HEK293 (cell line): Measurements from ENCODE around the gene CFAP20.

Experiments
- CTCF ChIA-PET: fragments of 350-600 bp; formaldehyde crosslinking; extraction: SDS; loops from one replicate; lab custom pipeline; 2021; ENCODE audit warnings: antibody characterized with exemption; lab: Yijun Ruan, JAX
- POLR2A ChIA-PET: fragments of 300-600 bp; formaldehyde crosslinking; extraction: SDS; loops from one replicate; lab custom pipeline; 2020; ENCODE audit warnings: antibody characterized with exemption, inconsistent platforms; lab: Yijun Ruan, JAX
- H3K27ac ChIP-seq: fragments of 200-500 bp; sonication (Bioruptor generic); 2 replicates; pipeline ENCODE4 v1.5.1; 2014; ENCODE audit warnings: low read depth, low read length, control low read depth, inconsistent platforms; ENCODE audit errors: extremely low read depth
- H3K36me3 ChIP-seq, 2 experiments: fragments of 200-500 bp in 1 of 2; sonication (Bioruptor generic) in 1 of 2; 1 replicate in 1 of 2; 2 replicates in 1 of 2; pipeline ENCODE4 v1.5.1; 2014 to 2017; ENCODE audit warnings: inconsistent platforms in 2 of 2, low read length in 2 of 2; ENCODE audit not compliant: control insufficient read depth in 2 of 2, insufficient read depth in 1 of 2
- H3K4me1 ChIP-seq: fragments of 200-500 bp; sonication (Bioruptor generic); 2 replicates; pipeline ENCODE4 v1.5.1; 2014; ENCODE audit warnings: mild to moderate bottlenecking, low read length, inconsistent platforms; ENCODE audit not compliant: control insufficient read depth, insufficient read depth
- H3K4me3 ChIP-seq: 2 replicates; pipeline ENCODE4 v1.5.1; 2011; ENCODE audit warnings: low read depth, mild to moderate bottlenecking, control low read depth, low read length, moderate library complexity
- H3K9me3 ChIP-seq: fragments of 200-500 bp; sonication (Bioruptor generic); 2 replicates; pipeline ENCODE4 v1.5.1; 2014; ENCODE audit warnings: low read depth, low read length, inconsistent platforms; ENCODE audit not compliant: control insufficient read depth, insufficient read depth
- HIC1 ChIP-seq: fragments of 450-650 bp; formaldehyde crosslinking; IDR thresholded peaks from 2 replicates; pipeline ENCODE4 v1.5.1; 2016; ENCODE audit warnings: missing biosample characterization, missing genetic modification characterization
- KLF7 ChIP-seq: fragments of 450-650 bp; formaldehyde crosslinking; IDR thresholded peaks from 2 replicates; pipeline ENCODE4 v1.5.1; 2016; ENCODE audit warnings: missing biosample characterization, missing genetic modification characterization, borderline replicate concordance
- KLF8 ChIP-seq: fragments of 450-650 bp; formaldehyde crosslinking; IDR thresholded peaks from 2 replicates; pipeline ENCODE4 v1.5.1; 2016; ENCODE audit warnings: missing biosample characterization, missing genetic modification characterization
- MEIS1 ChIP-seq: sonication (generic); formaldehyde crosslinking; IDR thresholded peaks from 2 replicates; pipeline ENCODE4 v1.8.1; 2022; ENCODE audit warnings: missing genetic modification reagents, mild to moderate bottlenecking, borderline replicate concordance
- MZF1 ChIP-seq: fragments of 450-650 bp; formaldehyde crosslinking; IDR thresholded peaks from 2 replicates; pipeline ENCODE4 v1.5.1; 2017; ENCODE audit warnings: missing biosample characterization, missing genetic modification characterization, borderline replicate concordance
- WT1 ChIP-seq: fragments of 450-650 bp; formaldehyde crosslinking; IDR thresholded peaks from 2 replicates; pipeline ENCODE4 v1.5.1; 2016; ENCODE audit warnings: missing biosample characterization, missing genetic modification characterization
- ZBTB20 ChIP-seq: fragments of 450-650 bp; formaldehyde crosslinking; IDR thresholded peaks from 2 replicates; pipeline ENCODE4 v1.5.1; 2016; ENCODE audit warnings: missing biosample characterization, missing genetic modification characterization
- ZNF174 ChIP-seq: fragments of 450-650 bp; formaldehyde crosslinking; IDR thresholded peaks from 2 replicates; pipeline ENCODE4 v1.5.0; 2017; ENCODE audit warnings: missing biosample characterization, mild to moderate bottlenecking, missing genetic modification characterization
- ZNF214 ChIP-seq: fragments of 450-650 bp; formaldehyde crosslinking; IDR thresholded peaks from 2 replicates; pipeline ENCODE4 v1.5.1; 2017; ENCODE audit warnings: missing biosample characterization, mild to moderate bottlenecking, missing genetic modification characterization, borderline replicate concordance
- ZNF24 ChIP-seq: fragments of 450-650 bp; formaldehyde crosslinking; IDR thresholded peaks from 2 replicates; pipeline ENCODE4 v1.5.1; 2016; ENCODE audit warnings: missing biosample characterization, missing genetic modification characterization
- ZNF324 ChIP-seq: fragments of 450-650 bp; formaldehyde crosslinking; IDR thresholded peaks from 2 replicates; pipeline ENCODE4 v1.5.1; 2016; ENCODE audit warnings: missing biosample characterization, missing genetic modification characterization
- ZNF335 ChIP-seq: fragments of 450-650 bp; formaldehyde crosslinking; conservative IDR thresholded peaks from 2 replicates; pipeline ENCODE4 v1.5.1; 2016; ENCODE audit warnings: missing biosample characterization, missing genetic modification characterization
- ZNF391 ChIP-seq: fragments of 450-650 bp; formaldehyde crosslinking; IDR thresholded peaks from 2 replicates; pipeline ENCODE4 v1.5.1; 2016; ENCODE audit warnings: low read depth, missing biosample characterization, missing genetic modification characterization, borderline replicate concordance
- ZNF510 ChIP-seq: fragments of 450-650 bp; formaldehyde crosslinking; IDR thresholded peaks from 2 replicates; pipeline ENCODE4 v1.5.1; 2018; ENCODE audit warnings: mild to moderate bottlenecking, missing genetic modification characterization, missing biosample characterization; ENCODE audit not compliant: insufficient replicate concordance
- ZNF658 ChIP-seq: fragments of 450-650 bp; formaldehyde crosslinking; IDR thresholded peaks from 2 replicates; pipeline ENCODE4; 2016; ENCODE audit warnings: missing biosample characterization, missing genetic modification characterization
- ZNF660 ChIP-seq: fragments of 450-650 bp; IDR thresholded peaks from 2 replicates; pipeline ENCODE4 v1.5.1; 2018; ENCODE audit warnings: missing biosample characterization, mild to moderate bottlenecking, missing genetic modification characterization
- ZNF677 ChIP-seq: fragments of 450-650 bp; IDR thresholded peaks from 2 replicates; pipeline ENCODE4 v1.5.0; 2018; ENCODE audit warnings: missing biosample characterization, mild to moderate bottlenecking, missing genetic modification characterization, moderate library complexity
- ZNF76 ChIP-seq: fragments of 450-650 bp; formaldehyde crosslinking; IDR thresholded peaks from 2 replicates; pipeline ENCODE4; 2016; ENCODE audit warnings: low read depth, missing biosample characterization, missing genetic modification characterization, borderline replicate concordance
- ZNF843 ChIP-seq: fragments of 450-650 bp; formaldehyde crosslinking; IDR thresholded peaks from 2 replicates; pipeline ENCODE4 v1.5.1; 2016; ENCODE audit warnings: missing biosample characterization, missing genetic modification characterization
- TF ChIP-seq, protein P1 (sequence below): fragments of 450-650 bp; formaldehyde crosslinking; IDR thresholded peaks from 2 replicates; pipeline ENCODE4; 2016; ENCODE audit warnings: missing biosample characterization, missing genetic modification characterization
- TF ChIP-seq, protein P2 (sequence below): fragments of 450-650 bp; formaldehyde crosslinking; IDR thresholded peaks from 2 replicates; pipeline ENCODE4 v1.5.1; 2016; ENCODE audit warnings: missing biosample characterization, missing genetic modification characterization

Gene CFAP20

DNA sequence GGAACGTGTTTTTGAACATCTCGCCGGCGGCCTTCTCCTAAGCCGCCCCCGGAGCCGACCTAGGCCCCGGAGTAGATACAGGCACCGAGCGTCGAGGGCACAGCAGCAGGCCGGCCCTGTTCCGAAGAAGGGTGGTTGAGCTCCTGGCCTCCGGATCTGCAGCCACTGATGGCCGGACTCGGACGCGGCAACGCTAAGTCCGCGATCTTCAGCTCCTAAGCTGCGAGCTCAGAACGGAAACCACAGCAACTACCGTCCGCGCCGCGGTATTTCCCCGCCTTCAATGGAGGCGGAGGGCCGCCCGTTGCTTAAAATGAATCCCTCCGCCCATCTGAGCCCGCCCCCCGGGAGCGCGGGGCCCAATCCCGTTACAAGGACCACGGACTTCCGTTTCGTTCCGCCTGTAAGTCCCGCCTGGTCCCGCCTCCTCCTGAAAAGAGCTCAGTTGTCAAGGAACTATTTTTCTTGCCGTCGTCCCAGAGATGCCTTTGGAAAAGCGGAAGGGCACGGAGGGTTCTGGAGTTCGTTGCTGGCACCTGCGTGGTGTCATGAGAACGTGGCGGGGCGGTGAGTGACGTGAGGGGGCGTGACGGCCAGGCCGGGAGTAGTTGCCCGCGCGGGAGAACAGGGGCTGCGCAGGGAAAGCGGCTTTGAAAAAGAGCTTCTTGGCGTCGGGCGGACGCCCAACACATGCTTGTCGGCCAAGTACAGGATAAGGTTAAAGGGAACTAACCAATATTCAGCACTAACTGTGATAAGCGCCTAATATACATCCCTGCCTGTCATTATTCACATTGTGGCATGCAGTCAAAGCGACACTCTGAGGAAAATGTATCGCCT lies at the start of gene CFAP20 (continued):
- TF ChIP-seq KLF8 (tag by site-specific recombination): peak; percentile 96
- TF ChIP-seq ZNF174 (tag by site-specific recombination): peak; percentile 76; the same call in 1 of the 2 replicates
- TF ChIP-seq MZF1: no peak
- no peak for TF ChIP-seq MEIS1
- TF ChIP-seq WT1 (tag by site-specific recombination): no peak; the same call in none of the 2 replicates
- TF ChIP-seq ZNF335 (tag by site-specific recombination): peak; percentile 85
- peak; percentile 91; the same call in 1 of the 2 replicates for TF ChIP-seq ZNF391 (tag by site-specific recombination)
- TF ChIP-seq ZNF660: peak; percentile 96
- peak; percentile 80 for TF ChIP-seq ZNF76
- TF ChIP-seq ZBTB20 (tag by site-specific recombination): peak; percentile 72; the same call in 1 of the 2 replicates
- TF ChIP-seq ZNF658 (tag by site-specific recombination): no peak
- peak; percentile 72 for TF ChIP-seq KLF7 (tag by site-specific recombination)
- TF ChIP-seq ZNF324 (tag by site-specific recombination): 0 out of 2 replicates have a peak, but pooled peaks have one; percentile 85
- TF ChIP-seq HIC1: peak; percentile 97
- TF ChIP-seq, protein P1, sequence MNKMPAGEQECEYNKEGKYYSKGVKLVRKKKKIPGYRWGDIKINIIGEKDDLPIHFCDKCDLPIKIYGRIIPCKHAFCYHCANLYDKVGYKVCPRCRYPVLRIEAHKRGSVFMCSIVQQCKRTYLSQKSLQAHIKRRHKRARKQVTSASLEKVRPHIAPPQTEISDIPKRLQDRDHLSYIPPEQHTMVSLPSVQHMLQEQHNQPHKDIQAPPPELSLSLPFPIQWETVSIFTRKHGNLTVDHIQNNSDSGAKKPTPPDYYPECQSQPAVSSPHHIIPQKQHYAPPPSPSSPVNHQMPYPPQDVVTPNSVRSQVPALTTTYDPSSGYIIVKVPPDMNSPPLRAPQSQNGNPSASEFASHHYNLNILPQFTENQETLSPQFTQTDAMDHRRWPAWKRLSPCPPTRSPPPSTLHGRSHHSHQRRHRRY (tag by site-specific recombination): no peak

DNA sequence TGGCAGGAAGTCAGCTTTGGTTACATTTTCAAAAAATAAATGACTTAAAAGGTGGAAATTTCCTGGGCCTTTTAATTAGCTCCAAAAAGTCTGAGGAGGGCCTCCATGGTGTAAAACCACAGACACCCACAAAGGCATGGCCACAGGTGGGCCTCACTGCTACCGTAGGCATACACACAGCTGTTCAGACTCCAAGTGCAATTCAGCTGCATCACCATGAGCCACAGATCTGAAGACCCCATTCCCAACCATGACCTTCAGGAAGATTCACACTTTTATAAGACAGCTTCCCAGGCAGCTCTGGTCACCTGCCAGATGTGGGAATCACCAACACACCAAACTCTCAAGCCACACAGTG lies 48.2 kb upstream of the CFAP20 start:
- no peaks in the 10 kb centered on the region for H3K4me1 ChIP-seq
- TF ChIP-seq ZNF214 (tag by site-specific recombination) (no peak), ZNF677 (no peak), ZNF843 (tag by site-specific recombination) (no peak), ZNF24 (tag by site-specific recombination) (no peak), ZNF510 (no peak)
- TF ChIP-seq, protein P2, sequence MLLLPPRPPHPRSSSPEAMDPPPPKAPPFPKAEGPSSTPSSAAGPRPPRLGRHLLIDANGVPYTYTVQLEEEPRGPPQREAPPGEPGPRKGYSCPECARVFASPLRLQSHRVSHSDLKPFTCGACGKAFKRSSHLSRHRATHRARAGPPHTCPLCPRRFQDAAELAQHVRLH: no peak
- no peak overlapping the region for H3K27ac ChIP-seq
- ChIA-PET POLR2A (interaction anchor here (0.6 kb wide), 1 partner anchor 21 kb away, joined by 4 read pairs; no protein-coding TSS in a partner anchor), CTCF (interaction anchor here (0.7 kb wide), 1 partner anchor 132 kb away, joined by 3 read pairs; no protein-coding TSS in a partner anchor)
- H3K4me3 ChIP-seq: no peak overlapping the region
- peaks cover 8 to 84% of the 10 kb centered on the region in 2 experiments for H3K36me3 ChIP-seq
- H3K9me3 ChIP-seq: no peaks in the 10 kb centered on the region
